Measurements from ENCODE around the gene AGTRAP.

The AGTRAP gene

GRCh38 chr1:11707621-11708276 is 28.2 kb upstream of the AGTRAP start:
- peak; percentile 69 for DNase-seq

DNA sequence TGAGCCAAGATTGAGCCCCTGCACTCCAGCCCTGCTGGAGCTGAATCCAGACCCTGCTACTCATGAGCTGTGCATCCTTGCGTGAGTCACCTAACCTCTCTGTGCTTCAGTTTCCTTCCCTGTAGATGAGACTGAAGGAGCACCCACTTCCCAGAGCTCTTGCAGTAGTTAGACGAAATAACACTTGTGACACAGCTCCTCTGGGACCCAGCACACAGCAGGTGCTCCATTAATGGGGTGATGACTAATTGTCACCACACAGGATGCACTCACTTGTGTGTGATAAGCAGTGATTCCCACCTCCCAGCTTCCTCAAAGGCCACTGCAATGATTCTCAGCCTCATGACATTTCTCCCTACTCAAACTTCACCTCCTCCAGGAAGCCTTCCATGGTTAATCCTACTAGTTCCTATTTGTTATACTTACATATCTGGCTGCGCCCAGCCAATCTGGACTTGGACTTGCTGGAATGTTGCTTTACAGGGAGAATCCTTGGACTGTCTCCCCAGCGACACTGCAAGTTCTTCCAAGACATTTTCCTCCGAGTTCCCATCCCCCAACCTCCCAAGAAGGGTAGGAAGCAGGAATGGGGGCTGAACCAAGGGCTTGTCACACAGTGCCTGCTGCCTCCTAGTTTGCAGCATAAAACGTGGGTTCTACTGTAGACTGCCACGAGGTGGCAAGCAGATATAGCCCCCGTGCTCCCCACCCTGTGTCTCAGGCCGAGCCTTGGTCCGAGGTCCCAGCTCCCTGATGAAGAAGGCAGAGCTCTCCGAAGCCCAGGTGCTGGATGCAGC is 27.2 kb upstream of the AGTRAP start:
- no peak for DNase-seq

GRCh38 chr1:11711490-11711889 is 24.4 kb upstream of the AGTRAP start:
- DNase-seq = no peak

DNA sequence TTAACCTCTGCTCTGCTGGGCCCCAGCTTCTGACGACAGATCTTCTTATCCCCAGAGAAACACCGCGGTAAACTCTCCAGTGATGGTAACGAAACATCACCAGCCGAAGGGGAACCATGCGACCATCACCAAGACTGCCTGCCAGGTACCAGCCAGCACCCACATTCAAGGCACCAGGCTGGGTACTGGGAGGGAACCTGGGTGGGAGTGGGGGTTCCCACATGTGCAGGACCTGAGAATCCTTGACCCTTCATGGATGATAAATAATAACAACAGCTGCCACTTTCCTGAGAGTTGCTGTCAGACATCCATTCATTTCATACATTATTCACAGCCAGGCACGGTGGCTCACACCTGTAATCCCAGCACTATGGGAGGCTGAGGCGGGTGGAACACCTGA is 23.7 kb upstream of the AGTRAP start:
- DNase-seq = no peak

DNA sequence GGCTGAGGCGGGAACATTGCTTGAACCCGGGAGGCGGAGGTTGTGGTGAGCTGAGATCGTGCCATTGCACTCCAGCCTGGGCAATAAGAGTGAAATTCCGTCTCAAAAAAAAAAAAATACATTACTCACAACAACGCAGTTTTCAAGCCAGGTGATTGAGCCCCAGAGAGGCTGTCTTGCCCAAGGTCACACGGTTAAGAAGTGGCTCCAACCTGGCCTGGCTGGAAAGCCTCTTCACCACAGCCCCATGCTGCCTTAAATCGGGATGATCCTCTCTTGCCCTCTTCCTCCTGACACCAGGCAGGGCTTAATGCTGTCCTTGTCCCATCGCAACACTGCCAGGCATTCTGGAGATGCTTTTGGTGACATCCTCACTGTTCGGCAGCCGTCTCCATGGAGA is 22.8 kb upstream of the AGTRAP start:
- DNase-seq = no peak

DNA sequence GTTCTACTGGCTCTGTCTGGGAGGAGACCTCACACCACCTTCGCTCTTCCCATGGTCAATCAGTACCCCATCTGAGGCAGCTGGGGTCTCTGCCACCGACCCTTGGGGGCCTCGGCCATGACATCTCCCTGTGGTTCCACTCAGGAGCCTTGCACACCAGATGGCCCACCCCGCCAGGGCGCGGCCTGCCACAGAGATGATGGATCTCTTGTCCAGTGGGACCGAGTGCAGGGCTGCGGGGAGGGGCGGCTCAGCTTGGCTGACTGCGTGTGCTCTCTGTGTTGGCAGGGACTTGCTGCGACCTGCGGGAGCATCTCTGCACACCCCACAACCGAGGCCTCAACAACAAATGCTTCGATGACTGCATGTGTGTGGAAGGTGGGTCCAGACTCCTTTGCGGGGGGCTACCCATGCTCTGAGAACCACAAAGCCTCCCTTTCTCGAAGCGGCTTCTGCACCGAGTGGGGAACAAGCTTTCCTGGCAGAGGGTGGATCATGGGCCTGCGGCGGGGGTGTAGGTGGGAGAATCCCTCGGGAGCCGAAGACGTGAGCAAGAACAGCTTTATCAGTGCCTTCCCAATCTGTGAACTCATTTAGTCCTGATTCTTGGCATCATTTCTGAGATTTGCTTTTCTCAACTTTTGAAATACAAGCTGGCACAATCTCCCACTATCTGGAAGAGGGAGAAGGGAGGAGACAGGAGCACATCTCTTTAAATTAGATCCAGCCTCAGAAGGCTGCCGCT is 20.9 kb upstream of the AGTRAP start:
- DNase-seq = no peak

- peak; percentile 82 for DNase-seq
Observed at GRCh38 chr1:11719313-11720032, 16.5 kb upstream of the AGTRAP start.

DNA sequence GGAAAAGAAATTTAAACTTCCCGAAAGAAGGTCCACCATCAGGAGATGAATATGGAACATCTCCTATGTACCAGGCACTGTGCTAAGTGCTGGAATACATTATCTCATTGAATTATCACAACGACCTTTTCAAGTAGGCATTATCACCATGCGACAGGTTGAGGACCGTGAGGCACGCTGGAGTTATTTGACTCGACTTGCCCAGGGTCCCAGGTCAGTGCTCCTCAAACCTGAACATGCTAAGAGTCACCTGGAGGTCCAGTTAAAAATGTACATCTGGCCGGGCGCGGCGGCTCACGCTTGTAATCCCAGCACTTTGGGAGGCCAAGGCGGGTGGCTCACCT is 15.9 kb upstream of the AGTRAP start:
- DNase-seq = no peak

DNA sequence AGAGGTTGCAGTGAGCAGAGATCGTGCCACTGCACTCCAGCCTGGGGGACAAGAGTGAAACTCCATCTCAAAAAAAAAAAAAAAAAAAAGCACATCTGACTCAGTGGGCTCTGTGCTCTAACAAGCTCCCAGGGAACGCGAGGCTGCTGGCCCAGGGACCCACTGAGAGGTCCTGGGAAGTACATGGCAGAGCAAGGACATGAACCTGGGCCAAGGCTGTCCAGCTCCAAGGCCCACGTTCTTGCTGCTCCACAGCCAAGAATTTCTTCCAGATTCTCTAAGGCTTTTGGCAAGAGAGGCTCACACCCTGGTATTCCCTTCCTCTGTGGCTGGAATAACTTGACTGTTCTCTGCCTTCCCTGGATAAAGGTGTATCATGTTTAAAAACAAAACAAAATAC is 15.4 kb upstream of the AGTRAP start:
- DNase-seq = no peak

DNA sequence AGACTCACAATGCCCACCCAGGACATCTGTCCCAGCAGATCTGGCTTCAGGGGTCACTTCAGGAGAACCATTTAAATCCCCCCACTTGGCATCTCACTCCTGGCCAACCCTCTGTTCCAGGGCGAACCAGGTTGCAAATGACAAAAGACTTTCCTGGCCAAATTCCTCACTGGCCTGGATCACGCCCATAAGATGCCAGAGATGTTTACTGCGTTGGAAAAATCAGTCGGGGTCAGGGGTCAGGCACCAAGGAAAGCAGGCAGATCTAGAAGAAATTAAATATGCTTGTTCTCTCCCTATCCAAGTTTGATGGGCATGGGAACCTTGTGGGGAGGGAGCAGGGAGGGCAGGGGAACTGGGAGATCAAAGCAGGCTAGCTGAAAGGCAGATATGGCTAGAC is 14.6 kb upstream of the AGTRAP start:
- DNase-seq = no peak

GRCh38 chr1:11722538-11722937 is 13.4 kb upstream of the AGTRAP start:
- DNase-seq = no peak

DNA sequence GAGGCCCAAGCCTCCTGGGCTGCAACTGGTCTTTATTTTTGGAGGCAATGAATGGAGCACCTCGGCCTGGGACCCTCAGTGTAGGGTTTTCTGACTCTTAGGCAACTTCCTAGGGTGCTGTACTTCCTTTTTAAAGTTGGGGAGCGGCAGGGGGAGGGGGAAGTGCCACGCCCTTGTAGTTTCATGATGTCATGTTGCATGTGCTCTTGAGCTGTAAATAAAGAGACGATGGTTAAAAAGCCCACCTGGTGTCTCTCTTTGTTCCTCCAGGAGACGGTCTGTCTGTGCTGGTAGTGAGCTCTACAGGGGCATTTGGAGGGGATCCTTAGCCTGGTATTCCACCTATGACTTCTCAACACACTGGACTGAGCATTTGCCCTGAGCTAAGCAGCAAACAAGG is 10.3 kb upstream of the AGTRAP start:
- no peak for DNase-seq

- no peak for DNase-seq
Observed at GRCh38 chr1:11727119-11727518, 8.8 kb upstream of the AGTRAP start.

DNA sequence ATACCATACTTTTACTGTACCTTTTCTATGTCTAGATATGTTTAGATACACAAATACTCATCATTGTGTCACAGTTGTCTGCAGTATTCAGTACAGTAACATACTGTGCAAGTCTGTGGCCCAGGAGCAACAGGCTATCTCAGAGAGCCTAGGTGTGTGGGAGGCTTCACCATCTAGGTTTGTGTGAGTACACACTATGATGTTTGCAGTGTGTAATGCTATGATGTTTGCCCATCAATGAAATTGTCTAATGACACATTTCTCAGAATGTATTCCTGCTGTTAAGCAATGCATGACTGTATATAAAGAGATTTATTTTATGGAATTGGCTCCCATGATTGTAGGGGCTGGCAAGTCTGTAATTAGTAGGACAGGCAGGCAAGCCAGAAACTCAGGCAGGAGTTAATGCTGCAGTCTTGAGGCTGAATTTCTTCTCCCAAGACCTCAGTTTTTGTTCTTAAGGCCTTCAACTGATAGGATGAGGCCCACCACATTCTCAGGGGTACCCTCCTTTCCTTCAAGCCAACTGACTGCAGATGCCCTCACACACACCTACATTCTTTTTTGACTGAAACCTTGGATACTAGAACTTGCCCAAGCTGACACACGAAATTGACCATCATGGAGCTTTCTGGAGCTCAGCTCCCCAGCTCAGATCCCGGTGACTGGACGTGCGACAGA is 7.7 kb upstream of the AGTRAP start:
- no peak for DNase-seq

GRCh38 chr1:11729155-11729497 is 6.8 kb upstream of the AGTRAP start:
- no peak for DNase-seq

DNA sequence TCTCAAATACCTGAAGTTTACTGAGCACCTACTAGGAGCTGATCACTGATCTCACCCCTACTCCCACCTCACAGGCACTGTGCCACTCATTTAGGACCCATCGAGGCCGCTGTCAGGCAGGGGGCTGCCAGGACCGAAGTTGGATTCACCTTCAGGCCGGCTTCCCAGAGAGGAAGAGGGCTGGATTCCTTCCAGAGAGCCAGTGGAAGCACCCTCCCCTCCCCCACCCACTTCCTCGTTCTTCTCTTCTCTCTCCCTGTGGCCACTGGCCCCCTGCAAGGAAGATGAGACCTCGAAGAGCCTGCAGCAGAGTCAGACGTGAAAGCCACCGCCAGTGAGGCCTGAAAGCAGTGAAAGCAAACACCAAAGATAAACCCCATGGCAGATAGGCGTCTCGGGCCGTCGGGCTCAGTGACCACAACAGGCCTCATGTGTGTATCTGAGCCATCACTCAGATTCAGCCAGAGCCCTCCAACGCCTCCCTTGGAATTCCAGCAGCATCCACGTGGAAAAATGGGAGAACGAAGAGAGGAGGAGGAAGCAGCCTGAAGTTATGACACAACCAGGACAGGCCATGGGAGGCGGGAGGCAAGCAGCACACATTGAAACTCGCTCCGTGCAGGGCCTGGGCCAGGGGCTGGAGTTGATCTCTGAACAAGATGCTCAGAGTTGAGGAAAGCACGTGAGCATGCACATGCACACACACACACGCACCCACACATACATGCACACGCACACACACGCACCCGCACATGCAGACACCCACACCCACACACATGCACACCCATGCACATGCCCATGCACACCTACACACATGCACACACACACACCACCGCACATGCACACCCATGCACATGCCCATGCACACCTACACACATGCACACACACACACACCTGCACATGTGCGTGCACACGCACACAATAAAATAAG is 6.2 kb upstream of the AGTRAP start:
- DNase-seq = peak; percentile 66

- DNase-seq = peak; percentile 41
Observed at GRCh38 chr1:11730429-11730891, 5.5 kb upstream of the AGTRAP start.

DNA sequence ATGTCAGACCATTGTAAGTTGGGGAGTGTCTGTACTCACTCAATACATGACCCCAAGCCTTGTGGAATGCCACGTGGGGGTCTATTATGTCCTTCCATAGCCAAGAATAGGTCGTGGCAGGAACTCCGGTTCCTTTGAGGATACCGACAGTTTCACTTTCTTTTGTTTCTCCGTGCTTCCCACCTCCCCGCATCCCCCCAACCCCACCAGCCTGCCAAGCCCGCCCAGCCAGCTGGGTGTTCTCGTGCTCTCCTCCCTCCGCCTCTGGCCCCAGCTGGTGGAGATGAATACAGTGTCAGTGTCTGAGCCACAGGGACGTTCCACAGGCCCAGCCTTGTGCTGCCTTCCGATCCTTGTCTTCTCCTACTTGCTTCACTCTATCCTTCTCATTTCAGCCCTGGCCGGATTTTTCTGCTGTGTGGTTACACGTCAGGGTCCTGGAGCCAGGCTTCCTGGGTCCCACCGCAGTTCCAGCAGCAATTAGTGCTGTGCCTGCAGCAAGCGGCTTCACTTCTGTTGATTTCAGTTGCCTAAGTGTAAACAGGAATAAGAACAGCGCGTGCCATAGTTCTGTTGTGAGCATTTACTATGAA is 4.1 kb upstream of the AGTRAP start:
- DNase-seq = peak; percentile 38

GRCh38 chr1:11733306-11733705 is 2.6 kb upstream of the AGTRAP start:
- DNase-seq = no peak

DNA sequence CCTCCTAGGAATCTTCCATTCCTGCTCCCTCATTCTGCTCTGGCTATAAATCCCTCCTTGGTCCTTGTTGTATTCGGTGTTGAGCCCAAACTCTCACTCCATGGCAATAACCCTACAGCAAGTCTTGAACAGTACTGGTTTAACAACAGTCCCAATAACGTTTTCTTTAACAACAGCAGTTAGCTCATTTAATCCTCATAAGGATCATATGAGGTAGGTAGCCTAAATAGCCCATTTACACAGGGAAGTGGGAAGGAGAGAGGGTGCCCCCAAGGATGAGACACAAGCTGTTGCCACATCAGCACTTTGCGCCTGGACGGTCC is 444 bp upstream of the AGTRAP start:
- no peak for DNase-seq
